GM12865 (cell line): Measurements from ENCODE around the gene XIST.
"Not testable (repeated sequence)": the region's sequence is repeated elsewhere in the genome, so short reads cannot be mapped to it uniquely, and the experiment has no call there.

Source experiments
- DNase-seq: peaks from one replicate; pipeline ENCODE4 v3.0.0; 2010; ENCODE audit warnings: low read depth
- H3K4me3 ChIP-seq: 2 replicates; pipeline ENCODE4 v1.5.1; 2011; ENCODE audit warnings: mild to moderate bottlenecking, low read depth, low read length, control low read depth
- CTCF ChIP-seq: IDR thresholded peaks from 2 replicates; pipeline ENCODE4 v1.5.1; 2011; ENCODE audit warnings: low read length, control low read depth, low read depth, inconsistent platforms; ENCODE audit not compliant: insufficient read depth; ENCODE audit errors: missing control alignments

XIST gene

GRCh38 chrX:73852467-73852866 is at the start of gene XIST:
TSS of gene XIST (minus strand) at chrX:73852714.
- DNase-seq, result peak; percentile 5
- no peak for TF ChIP-seq CTCF
- H3K4me3 ChIP-seq, result no peak within 1 kb of the TSS

GRCh38 chrX:73898315-73898714 is 45.8 kb upstream of the XIST start:
- not testable (repeated sequence) for H3K4me3 ChIP-seq, DNase-seq

GRCh38 chrX:73892515-73893090 is 40.1 kb upstream of the XIST start:
- not testable (repeated sequence) for DNase-seq, H3K4me3 ChIP-seq

- not testable (repeated sequence) for DNase-seq, H3K4me3 ChIP-seq
Measured at GRCh38 chrX:73882260-73882659, 29.7 kb upstream of the XIST start.

- DNase-seq, result no peak
- no peak for TF ChIP-seq CTCF
- H3K4me3 ChIP-seq, result no peak overlapping the region
Measured at GRCh38 chrX:73877687-73878086, 25.2 kb upstream of the XIST start.

GRCh38 chrX:73876911-73877310 is 24.4 kb upstream of the XIST start:
- TF ChIP-seq CTCF, result no peak
- H3K4me3 ChIP-seq, result no peak overlapping the region
- DNase-seq, result no peak

- no peak for TF ChIP-seq CTCF
- DNase-seq, result no peak
- no peak overlapping the region for H3K4me3 ChIP-seq
Measured at GRCh38 chrX:73868916-73869315, 16.4 kb upstream of the XIST start.

- no peak overlapping the region for H3K4me3 ChIP-seq
- TF ChIP-seq CTCF, result no peak
- DNase-seq, result no peak
Measured at GRCh38 chrX:73867144-73867543, 14.6 kb upstream of the XIST start.

GRCh38 chrX:73863852-73864251 is 11.3 kb upstream of the XIST start:
- no peak overlapping the region for H3K4me3 ChIP-seq
- no peak for TF ChIP-seq CTCF

More at GRCh38 chrX:73863852-73864251, 11.3 kb upstream of the XIST start:
- no peak for DNase-seq
